HG03442 (cell line): Measurements from ENCODE around the gene NLGN1.
A peak's percentile ranks its signal among the peaks of the same experiment; 100 is the strongest.

Source experiments
- ATAC-seq: cut with Tn5 transposase; IDR thresholded peaks from one replicate; pipeline ENCODE4 v1.9.1; 2021; ENCODE audit warnings: mild to moderate bottlenecking, moderate library complexity; ENCODE audit not compliant: unreplicated experiment

NLGN1 gene

GRCh38 chr3:173893835-173894234, 496.3 kb downstream of the NLGN1 start:
- ATAC-seq, result no peak

- no peak for ATAC-seq
Measured at GRCh38 chr3:173897631-173898030, 500.1 kb downstream of the NLGN1 start.

- no peak for ATAC-seq
Measured at GRCh38 chr3:173901649-173902048, 504.1 kb downstream of the NLGN1 start.

GRCh38 chr3:173902401-173902800, 504.9 kb downstream of the NLGN1 start:
- ATAC-seq, result no peak

GRCh38 chr3:173902871-173903270, 505.3 kb downstream of the NLGN1 start:
- no peak for ATAC-seq

GRCh38 chr3:173905381-173905780, 507.8 kb downstream of the NLGN1 start:
- no peak for ATAC-seq

GRCh38 chr3:173911446-173911845, 513.9 kb downstream of the NLGN1 start:
- ATAC-seq, result no peak

GRCh38 chr3:173912126-173912525, 514.6 kb downstream of the NLGN1 start:
- ATAC-seq, result no peak

- no peak for ATAC-seq
Measured at GRCh38 chr3:173913397-173913796, 515.9 kb downstream of the NLGN1 start.

- ATAC-seq, result no peak
Measured at GRCh38 chr3:173913974-173914421, 516.5 kb downstream of the NLGN1 start.

GRCh38 chr3:173916799-173917198, 519.3 kb downstream of the NLGN1 start:
- no peak for ATAC-seq

- ATAC-seq, result peak; percentile 91
Measured at GRCh38 chr3:173920386-173920785, 522.8 kb downstream of the NLGN1 start.

GRCh38 chr3:173921732-173922131, 524.2 kb downstream of the NLGN1 start:
- no peak for ATAC-seq

GRCh38 chr3:173923204-173923603, 525.7 kb downstream of the NLGN1 start:
- no peak for ATAC-seq

GRCh38 chr3:173930251-173930650, 532.7 kb downstream of the NLGN1 start:
- ATAC-seq, result no peak

GRCh38 chr3:173932624-173933023, 535.1 kb downstream of the NLGN1 start:
- ATAC-seq, result peak; percentile 80

GRCh38 chr3:173933113-173933512, 535.6 kb downstream of the NLGN1 start:
- no peak for ATAC-seq

- no peak for ATAC-seq
Measured at GRCh38 chr3:173936316-173936715, 538.8 kb downstream of the NLGN1 start.

- ATAC-seq, result no peak
Measured at GRCh38 chr3:173938159-173938558, 540.6 kb downstream of the NLGN1 start.

GRCh38 chr3:173938616-173939015, 541.1 kb downstream of the NLGN1 start:
- no peak for ATAC-seq

- ATAC-seq, result no peak
Measured at GRCh38 chr3:173939331-173939730, 541.8 kb downstream of the NLGN1 start.

GRCh38 chr3:173943264-173943663, 545.7 kb downstream of the NLGN1 start:
- no peak for ATAC-seq

GRCh38 chr3:173945170-173945569, 547.6 kb downstream of the NLGN1 start:
- no peak for ATAC-seq

GRCh38 chr3:173945806-173946205, 548.3 kb downstream of the NLGN1 start:
- ATAC-seq, result no peak
